GM18907 (cell line): ENCODE data around the gene TAS2R39.
"Not testable (repeated sequence)": the region's sequence is repeated elsewhere in the genome, so short reads cannot be mapped to it uniquely, and the experiment has no call there.

Experiments
- ATAC-seq: cut with Tn5 transposase; IDR thresholded peaks from one replicate; pipeline ENCODE4 v1.9.1; 2021; ENCODE audit warnings: mild to moderate bottlenecking, moderate library complexity; ENCODE audit not compliant: unreplicated experiment

Gene TAS2R39

DNA sequence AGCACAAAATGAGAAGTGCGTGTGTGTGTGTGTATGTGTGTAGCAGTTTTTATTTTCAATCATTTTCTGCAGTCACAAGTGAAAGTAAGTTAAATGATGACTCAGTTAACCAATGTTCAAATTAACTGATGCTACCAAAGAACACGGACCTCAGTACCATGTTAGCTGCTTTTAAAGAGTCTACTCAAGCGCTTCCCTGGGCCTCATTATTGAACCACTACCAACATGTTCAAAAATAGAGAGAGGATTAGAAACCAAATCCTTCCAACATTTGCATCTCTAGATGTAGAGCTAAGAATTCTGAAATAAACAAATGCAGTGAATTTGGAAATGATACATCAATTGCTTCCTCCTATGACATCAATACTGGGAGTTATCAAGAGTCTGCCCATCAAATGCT, at the start of gene TAS2R39:
Gene TAS2R39 (plus strand): TSS at position 396 of the 400 bp plus-strand sequence. CDS start 0 bp downstream, at position 396.
- ATAC-seq, result no peak

DNA sequence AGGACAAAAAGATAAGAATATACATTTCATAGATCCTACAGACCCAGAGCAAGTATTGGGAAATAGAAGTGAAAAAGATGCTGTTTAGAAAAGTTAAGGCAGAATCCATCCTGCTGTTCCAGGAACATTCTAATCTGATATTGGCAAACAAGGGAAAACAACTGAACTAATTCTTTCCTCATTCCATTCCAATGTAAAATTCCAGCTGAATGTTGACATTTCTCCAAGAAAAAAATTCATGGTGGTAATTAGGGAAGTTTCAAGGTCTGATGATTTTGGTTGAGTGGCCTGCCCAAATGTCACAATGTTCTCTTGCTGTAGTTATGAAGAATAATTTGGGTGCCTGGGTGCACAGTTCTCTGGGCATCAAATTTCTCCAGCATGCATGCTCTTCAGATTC, 36.1 kb upstream of the TAS2R39 start:
- no peak for ATAC-seq

DNA sequence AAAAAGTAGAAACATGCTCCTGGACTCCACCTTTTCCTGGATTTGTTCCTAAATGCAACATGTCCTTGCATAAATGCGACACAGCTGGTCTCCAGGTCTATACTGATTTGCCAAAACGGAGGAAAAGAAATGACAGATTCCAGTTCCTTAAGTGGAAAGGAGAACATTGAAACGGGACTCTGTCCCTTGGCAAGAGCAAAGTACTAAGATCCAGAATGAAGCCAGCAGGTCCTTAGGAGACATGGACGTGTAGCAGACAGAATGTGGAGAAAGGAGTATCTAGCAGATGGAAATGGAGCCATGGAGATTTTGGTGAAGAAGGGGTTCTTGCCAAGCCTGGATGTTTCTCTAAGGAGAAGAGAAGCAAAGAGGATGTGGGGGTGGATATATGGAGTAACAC, 35.2 kb upstream of the TAS2R39 start:
- no peak for ATAC-seq

DNA sequence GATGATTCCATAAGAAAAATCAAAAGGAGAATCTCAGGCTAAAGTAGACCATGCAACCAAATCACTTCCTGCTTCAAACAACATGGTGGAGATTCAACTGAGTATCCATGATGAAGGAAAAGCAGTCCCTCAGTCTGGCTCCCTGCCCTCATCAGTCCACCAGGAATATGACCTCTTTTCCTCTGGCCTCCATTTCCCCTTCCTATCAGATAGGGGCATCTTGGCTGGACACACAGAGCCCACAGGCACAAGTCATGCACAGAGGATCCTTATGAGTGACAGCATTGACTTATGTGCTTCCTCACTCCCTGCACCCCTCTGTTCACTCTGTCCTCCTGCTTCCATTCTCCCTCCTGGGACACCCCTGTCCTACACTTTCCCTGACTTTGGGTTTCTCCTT, 34.6 kb upstream of the TAS2R39 start:
- no peak for ATAC-seq

DNA sequence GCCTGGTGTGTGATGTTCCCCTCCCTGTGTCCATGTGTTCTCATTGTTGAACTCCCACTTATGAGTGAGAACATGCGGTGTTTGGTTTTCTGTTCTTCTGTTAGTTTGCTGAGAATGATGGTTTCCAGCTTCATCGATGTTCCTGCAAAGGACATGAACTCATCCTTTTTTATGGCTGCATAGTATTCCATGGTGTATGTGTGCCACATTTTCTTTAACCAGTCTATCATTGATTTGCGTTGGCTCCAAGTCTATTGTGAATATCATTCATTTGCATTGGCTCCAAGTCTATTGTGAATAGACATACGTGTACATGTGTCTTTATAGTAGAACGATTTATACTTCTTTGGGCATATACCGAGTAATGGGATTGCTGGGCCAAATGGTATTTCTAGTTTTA, 32.5 kb upstream of the TAS2R39 start:
- not testable (repeated sequence) for ATAC-seq

DNA sequence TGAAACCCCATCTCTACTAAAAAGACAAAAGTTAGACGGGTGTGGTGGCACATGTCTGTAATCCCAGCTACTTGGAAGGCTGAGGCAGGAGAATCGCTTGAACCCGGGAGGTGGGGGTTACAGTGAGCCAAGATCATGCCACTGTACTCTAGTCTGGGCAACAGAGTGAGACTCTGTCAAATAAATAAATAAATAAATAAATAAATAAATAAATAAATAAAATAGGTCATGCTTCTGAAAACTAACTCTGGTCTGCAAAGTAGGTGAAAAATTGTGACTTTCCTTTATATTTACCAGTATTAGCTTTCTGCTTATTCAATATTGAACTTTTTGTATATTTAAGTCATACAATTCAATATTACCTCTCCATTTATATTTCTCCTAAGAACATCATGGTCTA, 24.6 kb upstream of the TAS2R39 start:
- ATAC-seq, result not testable (repeated sequence)

DNA sequence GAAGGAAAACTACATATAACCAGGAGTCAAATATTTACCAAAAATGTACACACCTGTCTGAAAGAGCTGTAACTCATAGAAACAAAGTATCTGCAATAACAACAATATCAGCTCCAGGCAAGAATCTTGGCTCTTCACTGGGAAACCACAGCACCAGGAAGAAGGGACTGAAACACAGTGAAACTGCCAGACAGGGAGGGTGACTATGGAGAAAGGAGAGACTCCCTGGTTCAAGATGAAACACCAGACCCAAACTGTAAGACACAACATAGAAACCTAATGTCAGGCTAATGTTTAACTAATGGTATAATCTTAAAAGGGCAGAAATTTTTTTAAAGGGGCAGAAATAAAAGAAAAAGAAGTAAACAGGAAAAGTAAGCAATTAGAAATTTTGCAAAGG, 11.5 kb upstream of the TAS2R39 start:
- no peak for ATAC-seq

DNA sequence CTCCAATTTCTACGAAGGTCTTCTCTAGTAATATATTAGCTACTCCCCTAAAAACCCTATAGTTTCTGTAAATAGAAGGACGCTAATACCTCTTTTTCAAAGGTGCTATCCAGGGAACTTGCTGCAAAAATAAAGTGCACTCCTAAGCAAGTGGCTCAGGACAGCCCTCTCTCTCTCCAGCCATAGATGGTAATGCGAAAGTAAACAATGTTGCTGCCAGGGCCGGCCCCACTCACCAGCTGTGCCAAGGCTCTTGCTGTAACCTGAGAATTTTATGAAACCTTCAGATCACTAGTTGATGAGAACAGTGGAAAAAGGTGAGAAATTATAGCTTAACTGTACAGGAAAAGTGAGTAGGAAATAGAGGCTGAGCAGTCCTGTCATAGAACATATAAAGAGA, 10.9 kb upstream of the TAS2R39 start:
- ATAC-seq, result no peak

DNA sequence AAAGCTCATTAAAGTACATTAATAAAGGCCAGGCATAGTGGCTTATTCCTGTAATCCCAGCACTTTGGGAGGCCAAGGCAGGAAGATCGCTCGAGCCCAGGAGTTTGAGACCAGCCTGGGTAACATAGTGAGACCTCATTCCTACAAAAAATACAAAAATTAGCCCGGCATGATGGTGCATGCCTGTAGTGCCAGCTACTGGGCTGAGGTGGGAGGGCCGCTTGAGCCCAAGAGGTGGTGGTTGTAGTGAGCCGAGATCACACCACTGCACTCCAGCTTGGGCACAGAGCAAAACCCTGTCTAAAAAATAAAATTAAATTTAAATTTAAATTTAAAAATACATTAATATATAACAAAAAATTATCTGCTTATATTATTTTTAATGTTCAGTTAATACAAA, 7.1 kb upstream of the TAS2R39 start:
- no peak for ATAC-seq

DNA sequence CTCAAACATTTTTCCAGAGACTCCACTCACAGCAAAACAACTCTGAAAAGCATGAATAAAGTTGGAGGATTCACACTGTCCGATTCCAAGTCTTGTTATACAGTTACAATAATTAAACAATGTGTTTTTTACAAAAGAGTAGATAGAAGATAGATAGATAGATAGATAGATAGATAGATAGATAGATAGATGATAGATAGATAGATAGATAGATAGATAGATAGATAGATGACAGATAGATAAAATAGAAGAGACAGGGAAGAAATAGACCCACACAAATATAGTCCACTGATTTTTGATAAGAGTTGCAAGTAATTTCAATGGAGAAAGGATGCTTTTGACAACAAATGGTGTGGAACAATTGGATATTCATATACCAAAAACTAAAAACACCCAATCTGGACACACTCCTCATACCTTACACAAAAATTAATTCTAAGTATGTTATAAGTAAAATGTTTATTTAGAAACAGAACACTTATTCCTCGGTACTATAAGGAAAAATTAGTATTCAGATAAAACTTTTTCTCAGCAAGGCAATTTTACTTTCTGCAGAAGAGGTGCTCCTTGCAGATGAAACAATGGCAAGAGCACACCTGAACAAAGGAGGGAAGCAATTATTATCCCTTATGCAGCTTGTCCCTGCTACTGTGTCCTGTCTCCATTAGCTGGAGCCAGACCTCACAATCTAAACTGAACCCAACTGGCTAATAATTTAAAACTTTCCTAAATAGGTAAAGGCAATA, 5.7 kb upstream of the TAS2R39 start:
- no peak for ATAC-seq

DNA sequence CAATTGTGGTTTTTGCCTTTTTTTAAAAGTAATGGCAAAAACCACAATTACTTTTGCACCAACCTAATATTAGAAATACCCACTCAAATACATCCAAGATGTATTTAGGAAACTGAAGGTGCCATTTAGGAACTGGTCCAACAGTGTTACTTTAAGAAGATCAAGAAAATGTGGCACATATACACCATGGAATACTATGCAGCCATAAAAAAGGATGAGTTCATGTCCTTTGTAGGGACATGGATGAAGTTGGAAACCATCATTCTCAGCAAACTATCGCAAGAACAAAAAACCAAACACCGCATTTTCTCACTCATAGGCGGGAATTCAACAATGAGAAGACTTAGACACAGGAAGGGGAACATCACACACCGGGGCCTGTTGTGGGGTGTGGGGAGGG, 2.4 kb upstream of the TAS2R39 start:
- ATAC-seq, result not testable (repeated sequence)

DNA sequence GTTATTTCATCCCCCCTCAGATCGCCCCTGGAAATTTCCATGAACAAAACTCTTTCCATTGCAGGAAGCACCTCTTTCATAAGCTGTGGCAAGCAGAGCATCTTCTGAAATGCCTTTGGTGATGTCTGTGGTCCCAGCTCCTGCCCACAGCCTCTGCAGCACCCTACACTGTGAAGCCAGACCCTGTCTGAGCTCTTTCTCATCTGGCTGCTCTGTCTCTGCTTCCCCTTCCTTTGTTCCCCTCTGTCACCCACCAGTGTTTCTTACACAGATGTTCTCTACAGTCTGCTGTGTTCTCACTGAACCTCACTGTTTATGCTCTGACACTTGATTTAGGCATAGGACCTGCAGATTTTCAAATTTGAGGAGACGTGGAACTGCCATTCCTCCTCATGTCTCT, 1.9 kb upstream of the TAS2R39 start:
- ATAC-seq, result no peak

DNA sequence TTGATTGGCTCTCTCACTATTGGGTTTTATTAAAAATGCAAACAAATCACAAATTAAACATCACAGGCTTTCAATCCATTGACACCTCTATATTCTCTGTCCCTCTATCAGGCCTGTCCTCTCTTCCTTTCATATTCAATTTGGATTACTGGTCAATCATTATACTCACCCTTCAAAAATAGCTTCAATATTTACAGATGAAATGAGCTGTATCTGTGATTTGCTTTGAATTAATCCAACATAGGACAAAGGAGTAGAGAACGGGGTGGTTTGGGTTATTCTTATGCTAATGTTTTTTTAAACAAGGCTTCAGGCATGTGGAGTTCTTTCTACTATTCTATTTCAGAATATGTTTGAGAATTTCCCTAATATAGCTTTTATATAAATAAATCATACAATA, 2.3 kb downstream of the TAS2R39 start:
- ATAC-seq, result no peak

DNA sequence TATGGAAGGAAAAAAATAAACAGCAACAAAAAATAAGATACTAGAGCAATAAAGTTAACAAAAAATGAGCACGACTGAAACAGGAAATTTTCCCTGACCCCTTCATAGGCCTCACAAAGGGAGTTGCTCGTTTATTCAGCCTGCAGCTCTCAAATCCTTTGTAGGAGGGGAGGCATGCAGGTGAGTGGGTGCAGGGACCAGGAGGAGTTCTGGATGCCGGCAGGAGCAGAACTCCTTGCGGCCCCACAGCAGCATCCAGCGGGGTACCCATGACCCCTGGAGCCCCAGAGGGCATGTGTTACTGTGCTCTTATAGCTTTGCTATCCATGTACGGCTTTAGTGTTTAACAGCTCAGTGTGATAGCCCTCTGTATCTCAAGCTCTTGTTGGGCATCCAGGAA, 5.8 kb downstream of the TAS2R39 start:
- ATAC-seq, result no peak

DNA sequence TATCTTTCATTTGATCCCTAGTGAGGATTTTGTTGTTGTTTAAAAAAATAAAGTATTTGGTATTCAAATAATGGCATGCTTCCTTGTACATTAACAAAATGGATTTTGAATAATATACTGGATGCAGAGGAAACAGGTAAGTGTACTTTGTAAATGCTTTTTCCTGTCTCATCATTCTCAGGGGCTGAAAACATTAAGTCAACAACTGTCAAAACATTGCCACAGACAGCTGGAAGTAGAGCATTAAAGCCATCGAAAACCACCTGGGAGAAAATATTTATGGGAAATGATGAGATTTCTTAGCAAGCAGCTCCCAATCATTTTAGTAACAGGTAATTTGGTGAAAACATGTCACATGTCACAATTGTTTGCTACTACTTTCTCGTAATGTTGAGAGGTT, 10.7 kb downstream of the TAS2R39 start:
- no peak for ATAC-seq

DNA sequence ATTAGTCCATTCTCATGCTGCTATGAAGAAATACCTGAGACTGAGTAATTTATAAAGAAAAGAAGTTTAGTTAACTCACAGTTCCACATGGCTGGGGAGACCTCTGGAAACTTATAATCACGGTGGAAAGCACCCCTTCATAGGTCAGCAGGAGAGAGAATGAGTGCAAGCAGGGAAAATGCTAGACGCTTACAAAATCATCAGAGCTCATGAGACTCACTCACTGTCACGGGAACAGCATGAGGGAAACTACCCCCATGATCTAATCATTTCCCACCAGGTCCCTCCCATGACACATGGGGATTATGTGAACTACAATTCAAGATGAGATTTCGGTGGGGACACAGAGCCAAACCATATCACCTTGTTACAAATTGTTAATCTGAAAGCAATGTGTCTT, 15.8 kb downstream of the TAS2R39 start:
- peak; percentile 86 for ATAC-seq

DNA sequence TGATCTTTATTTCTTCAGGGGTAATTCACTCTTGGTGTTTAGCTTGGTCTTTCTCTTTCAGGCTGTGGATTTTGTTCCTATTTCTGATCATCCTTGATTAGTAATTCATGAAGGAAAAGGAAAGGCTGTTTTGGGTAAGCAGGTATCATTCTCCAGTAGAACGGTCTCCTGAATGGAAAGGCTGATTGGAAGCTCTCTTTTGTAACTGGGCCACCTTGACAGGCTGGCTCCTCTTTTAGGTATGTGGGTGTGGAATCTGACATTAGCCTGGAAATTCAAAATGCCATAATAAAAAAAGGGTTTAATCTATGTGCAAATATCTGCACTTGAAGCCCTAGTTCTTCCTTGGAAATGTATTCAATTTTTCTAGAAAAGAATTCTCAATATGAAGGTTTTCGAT, 18.9 kb downstream of the TAS2R39 start:
- no peak for ATAC-seq

DNA sequence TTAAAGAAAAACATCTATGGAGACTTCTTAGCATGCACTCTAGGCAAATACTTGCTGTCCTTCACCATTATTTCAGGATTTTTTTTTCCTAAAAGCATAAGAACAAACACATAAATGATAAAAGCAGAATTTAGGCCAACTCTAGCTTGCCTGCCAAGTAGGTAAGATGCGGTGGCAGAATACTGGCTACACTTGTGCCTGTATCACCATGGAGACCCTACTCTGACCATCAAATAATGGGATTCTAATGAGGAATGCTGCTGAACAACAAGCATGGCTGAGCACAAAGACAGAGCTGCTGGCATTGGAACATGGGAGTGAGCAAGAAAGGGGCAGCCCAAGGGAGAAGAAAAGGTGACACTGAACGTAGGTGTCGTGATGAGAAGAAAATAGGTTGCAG, 20.2 kb downstream of the TAS2R39 start:
- ATAC-seq, result no peak

DNA sequence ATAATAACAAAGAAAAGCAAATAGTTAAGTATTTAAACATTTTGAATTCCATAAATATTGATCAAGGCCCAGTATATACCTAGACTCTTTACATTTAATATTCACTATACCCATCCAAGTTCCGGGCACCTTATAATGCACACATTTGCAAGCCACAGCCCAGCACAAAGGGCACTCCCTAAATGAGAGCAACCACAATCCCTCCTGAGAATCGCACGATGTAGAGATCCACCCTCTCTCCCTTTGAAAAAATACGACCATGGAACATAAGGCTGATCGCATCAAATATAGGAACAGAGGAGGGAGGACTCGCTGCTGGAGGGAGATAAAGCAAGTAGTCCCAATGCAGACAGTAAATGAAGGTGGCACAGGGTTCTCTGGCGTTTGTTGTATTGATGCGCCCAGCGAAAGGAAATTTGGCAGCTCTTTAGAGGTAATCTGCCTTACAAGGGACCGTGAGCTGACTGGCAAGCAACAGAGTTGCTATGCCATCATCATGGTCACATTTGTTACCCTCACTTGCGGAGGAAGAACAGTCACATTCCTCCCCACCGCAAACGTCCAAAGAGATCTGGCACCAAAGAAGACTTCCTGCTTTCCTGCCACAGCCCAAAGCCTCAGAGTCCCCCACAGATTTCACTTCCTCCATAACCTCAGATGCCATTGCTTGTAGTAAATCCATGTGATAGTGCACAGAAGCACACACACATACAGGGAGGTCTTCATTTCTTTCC, 22.5 kb downstream of the TAS2R39 start:
- peak; percentile 92 for ATAC-seq

DNA sequence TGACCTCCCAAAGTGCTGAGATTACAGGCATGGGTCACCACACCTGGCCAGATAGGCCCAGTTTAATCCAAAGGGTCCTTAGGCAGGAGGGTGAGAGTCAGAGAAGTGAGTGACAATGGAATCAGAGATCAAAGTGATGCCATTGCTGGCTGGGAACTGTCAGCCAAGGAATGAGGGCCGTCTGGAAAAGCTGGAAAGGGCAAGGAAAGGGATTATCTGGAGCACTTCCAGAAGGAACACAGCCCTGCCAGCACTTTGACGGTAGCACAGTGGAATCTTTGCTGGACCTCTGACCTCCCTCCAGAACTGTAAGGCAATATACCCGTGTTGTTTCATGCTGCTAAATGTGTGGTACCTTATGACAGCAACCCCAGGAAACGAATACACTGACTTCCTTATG, 27.3 kb downstream of the TAS2R39 start:
- no peak for ATAC-seq

DNA sequence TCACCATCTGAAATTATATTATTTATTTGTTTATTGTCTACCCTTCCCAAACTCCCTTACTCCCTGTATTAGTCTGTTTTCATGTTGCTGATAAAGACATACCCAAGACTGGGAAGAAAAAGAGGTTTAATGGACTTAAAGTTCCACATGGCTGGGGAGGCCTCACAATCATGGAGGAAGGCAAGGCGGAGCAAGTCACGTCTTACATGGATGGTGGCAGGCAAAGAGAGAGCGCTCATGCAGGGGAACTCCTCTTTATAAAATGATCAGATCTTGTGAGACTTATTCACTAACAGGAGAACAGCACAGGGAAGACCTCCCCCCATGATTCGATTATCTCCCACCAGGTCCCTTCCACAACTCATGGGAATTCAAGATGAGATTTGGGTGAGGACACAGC, 30.3 kb downstream of the TAS2R39 start:
- not testable (repeated sequence) for ATAC-seq
